Parathyroid adenoma (tissue), 2 donors: ENCODE measurements around the gene RAPGEFL1.
"Not testable (repeated sequence)": the region's sequence is repeated elsewhere in the genome, so short reads cannot be mapped to it uniquely, and the experiment has no call there.

Experiments
- H2AFZ ChIP-seq: fragments of 300-600 bp; sonication (generic); one replicate; pipeline ENCODE4 v1.7.0; 2017; ENCODE audit warnings: antibody characterized with exemption, mild to moderate bottlenecking
- H3K27ac ChIP-seq: fragments of 300-600 bp; sonication (generic); one replicate; pipeline ENCODE4 v1.7.0; 2017
- H3K27me3 ChIP-seq: fragments of 300-600 bp; sonication (generic); one replicate; pipeline ENCODE4 v1.7.0; 2017; ENCODE audit warnings: low read length; ENCODE audit not compliant: control insufficient read depth, insufficient read depth
- H3K36me3 ChIP-seq: fragments of 300-600 bp; sonication (generic); one replicate; pipeline ENCODE4 v1.7.0; 2017; ENCODE audit warnings: low read length; ENCODE audit not compliant: control insufficient read depth, insufficient read depth
- H3K4me1 ChIP-seq: fragments of 300-600 bp; sonication (generic); one replicate; pipeline ENCODE4 v1.7.0; 2017; ENCODE audit warnings: control low read depth
- H3K4me2 ChIP-seq: fragments of 300-600 bp; sonication (generic); one replicate; pipeline ENCODE4 v1.7.0; 2017; ENCODE audit warnings: low read length
- H3K4me3 ChIP-seq: fragments of 300-600 bp; sonication (generic); one replicate; pipeline ENCODE4 v1.7.0; 2017; ENCODE audit warnings: low read depth, low read length
- H3K79me2 ChIP-seq: fragments of 300-600 bp; sonication (generic); one replicate; pipeline ENCODE4 v1.7.0; 2017; ENCODE audit warnings: control low read depth
- H3K9ac ChIP-seq: fragments of 300-600 bp; sonication (generic); one replicate; pipeline ENCODE4 v1.7.0; 2017; ENCODE audit warnings: mild to moderate bottlenecking
- H3K9me3 ChIP-seq: fragments of 300-600 bp; sonication (generic); one replicate; pipeline ENCODE4 v1.7.0; 2017; ENCODE audit warnings: low read length; ENCODE audit not compliant: control insufficient read depth
- TF ChIP-seq, protein P1 (sequence below): fragments of 300-600 bp; sonication (generic); IDR thresholded peaks from one replicate; pipeline ENCODE4 v1.7.0; 2017; ENCODE audit warnings: antibody characterized with exemption, mild to moderate bottlenecking
- donor health status: primary hyperparathyroidism.

Gene RAPGEFL1

DNA sequence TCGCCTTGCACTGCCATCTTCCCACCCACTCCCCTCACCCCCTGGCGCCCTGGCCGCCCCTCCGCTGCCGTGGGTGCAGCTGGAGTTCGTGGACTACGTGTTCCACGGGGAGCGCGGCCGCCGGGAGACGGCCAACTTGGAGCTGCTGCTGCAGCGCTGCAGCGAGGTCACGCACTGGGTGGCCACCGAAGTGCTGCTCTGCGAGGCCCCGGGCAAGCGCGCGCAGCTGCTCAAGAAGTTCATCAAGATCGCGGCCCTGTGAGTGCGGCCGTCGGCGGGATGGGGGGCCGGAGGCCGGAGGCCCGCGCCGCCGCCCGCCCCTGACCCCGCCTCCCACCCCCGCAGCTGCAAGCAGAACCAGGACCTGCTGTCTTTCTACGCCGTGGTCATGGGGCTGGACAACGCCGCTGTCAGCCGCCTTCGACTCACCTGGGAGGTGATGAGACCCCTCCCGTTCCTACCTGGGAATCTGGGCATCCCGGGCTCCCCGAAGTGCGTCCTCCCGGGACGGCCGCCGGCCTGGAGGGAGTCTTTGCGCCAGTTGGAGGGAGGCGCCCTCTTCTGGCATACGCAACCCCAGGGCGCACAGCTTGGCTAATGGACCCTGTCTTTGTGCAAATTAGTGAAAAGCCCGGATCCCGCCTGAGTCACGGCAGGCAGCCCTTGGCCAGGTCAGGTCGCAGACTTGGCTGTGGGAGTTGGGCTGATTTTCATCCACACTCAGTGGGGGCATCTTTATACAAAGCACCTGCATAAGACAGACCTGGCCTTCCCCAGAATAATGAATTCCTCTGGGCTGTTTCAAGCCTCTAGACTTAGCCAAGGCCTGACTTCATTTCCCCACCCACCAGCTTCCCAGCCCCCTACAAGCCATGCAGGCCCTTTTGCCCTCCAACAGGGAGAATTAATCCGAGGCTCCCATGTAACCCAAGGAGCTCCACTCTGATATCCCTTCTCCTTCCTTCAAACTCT, 14.3 kb downstream of the RAPGEFL1 start:
- H3K4me2 ChIP-seq: peak overlapping the region; percentile 71
- no peaks in the 10 kb centered on the region for H3K36me3 ChIP-seq
- peak overlapping the region; percentile 37 for H3K4me3 ChIP-seq
- TF ChIP-seq, protein P1, sequence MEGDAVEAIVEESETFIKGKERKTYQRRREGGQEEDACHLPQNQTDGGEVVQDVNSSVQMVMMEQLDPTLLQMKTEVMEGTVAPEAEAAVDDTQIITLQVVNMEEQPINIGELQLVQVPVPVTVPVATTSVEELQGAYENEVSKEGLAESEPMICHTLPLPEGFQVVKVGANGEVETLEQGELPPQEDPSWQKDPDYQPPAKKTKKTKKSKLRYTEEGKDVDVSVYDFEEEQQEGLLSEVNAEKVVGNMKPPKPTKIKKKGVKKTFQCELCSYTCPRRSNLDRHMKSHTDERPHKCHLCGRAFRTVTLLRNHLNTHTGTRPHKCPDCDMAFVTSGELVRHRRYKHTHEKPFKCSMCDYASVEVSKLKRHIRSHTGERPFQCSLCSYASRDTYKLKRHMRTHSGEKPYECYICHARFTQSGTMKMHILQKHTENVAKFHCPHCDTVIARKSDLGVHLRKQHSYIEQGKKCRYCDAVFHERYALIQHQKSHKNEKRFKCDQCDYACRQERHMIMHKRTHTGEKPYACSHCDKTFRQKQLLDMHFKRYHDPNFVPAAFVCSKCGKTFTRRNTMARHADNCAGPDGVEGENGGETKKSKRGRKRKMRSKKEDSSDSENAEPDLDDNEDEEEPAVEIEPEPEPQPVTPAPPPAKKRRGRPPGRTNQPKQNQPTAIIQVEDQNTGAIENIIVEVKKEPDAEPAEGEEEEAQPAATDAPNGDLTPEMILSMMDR: peak; percentile 71
- H3K9me3 ChIP-seq: no peaks in the 10 kb centered on the region
- H3K27me3 ChIP-seq: no peaks in the 10 kb centered on the region
- peaks cover 2% of the 10 kb centered on the region for H3K4me1 ChIP-seq
- H3K9ac ChIP-seq: no peak overlapping the region
- H3K79me2 ChIP-seq: no peaks in the 10 kb centered on the region
- H2AFZ ChIP-seq: peak overlapping the region; percentile 95
- no peak overlapping the region for H3K27ac ChIP-seq

DNA sequence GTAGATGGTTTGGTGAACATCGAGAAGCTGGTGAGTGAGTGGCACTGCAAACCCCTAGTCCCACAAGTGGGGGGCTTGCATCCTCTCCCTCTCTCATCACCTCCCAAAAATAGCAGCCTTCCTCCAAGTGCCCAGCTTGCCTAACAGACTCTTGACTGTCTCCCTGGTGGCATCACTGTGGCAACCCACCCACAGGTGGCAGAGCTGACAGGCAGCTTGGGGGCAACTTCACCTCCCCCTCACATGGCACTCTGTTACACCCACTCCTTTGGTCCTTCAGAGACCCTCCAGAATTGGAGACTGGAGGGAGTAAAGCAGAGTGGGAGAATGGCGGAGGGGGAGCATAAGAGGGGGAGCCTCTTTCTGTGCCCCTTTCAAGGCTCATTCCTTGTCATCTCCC, 15.7 kb downstream of the RAPGEFL1 start:
- no peak overlapping the region for H3K4me2 ChIP-seq
- H3K27ac ChIP-seq: no peak overlapping the region
- TF ChIP-seq, protein P1: no peak

DNA sequence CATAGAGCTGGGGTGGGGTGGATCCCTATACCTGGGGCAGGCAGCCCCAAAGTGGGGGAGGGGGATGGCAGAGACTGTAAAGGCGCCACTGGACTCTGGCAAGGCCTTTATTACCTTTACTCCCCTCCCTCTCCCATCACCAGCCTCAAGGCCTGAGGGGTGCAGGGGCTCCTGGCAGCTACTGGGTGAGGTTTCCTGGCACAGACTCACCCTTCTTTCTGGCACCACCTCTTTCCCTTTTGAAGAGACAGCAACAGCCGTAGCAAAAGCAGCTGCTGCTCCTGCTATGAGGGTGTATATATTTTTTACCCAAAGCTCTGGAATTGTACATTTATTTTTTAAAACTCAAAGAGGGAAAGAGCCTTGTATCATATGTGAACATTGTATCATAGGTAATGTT, 17.6 kb downstream of the RAPGEFL1 start:
- H3K9me3 ChIP-seq: no peaks in the 10 kb centered on the region
- TF ChIP-seq, protein P1: no peak
- H3K36me3 ChIP-seq: no peaks in the 10 kb centered on the region
- H3K79me2 ChIP-seq: no peaks in the 10 kb centered on the region
- no peak overlapping the region for H3K4me2 ChIP-seq
- H3K27ac ChIP-seq: no peak overlapping the region
- H3K27me3 ChIP-seq: no peaks in the 10 kb centered on the region
- peaks cover 2% of the 10 kb centered on the region for H3K4me1 ChIP-seq
- no peak overlapping the region for H3K9ac ChIP-seq
- H2AFZ ChIP-seq: no peak overlapping the region
- H3K4me3 ChIP-seq: no peak overlapping the region

More for the DNA sequence above, 15.7 kb downstream of the RAPGEFL1 start:
- peaks cover 2% of the 10 kb centered on the region for H3K4me1 ChIP-seq
- H3K79me2 ChIP-seq: no peaks in the 10 kb centered on the region
- H3K4me3 ChIP-seq: no peak overlapping the region
- H2AFZ ChIP-seq: no peak overlapping the region
- no peaks in the 10 kb centered on the region for H3K27me3 ChIP-seq
- H3K9ac ChIP-seq: no peak overlapping the region
- no peaks in the 10 kb centered on the region for H3K9me3 ChIP-seq
- H3K36me3 ChIP-seq: no peaks in the 10 kb centered on the region

DNA sequence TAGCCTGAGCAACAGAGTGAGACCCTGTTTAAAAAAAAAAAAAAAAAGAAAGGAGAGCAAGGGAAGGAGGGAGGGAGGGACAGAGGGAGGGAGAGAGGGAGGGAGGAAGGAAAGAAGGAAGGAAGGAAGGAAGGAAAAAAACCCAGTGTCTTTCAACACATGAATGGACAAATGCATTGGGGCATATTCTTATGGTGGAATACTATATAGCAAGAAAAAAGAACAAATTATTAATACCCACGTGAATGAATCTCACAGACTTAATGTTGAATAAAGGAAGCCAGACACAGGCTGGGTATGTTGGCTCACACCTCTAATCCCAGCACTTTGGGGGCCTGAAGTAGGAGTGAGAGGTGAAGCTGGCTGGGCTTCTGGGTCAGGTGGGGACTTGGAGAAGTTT, 20.3 kb downstream of the RAPGEFL1 start:
- Histone ChIP-seq H3K79me2 (no peaks in the 10 kb centered on the region), H3K27me3 (no peaks in the 10 kb centered on the region), H3K4me1 (no peaks in the 10 kb centered on the region), H3K4me2 (no peak overlapping the region), H3K27ac (no peak overlapping the region), H3K36me3 (no peaks in the 10 kb centered on the region), H2AFZ (no peak overlapping the region), H3K9ac (no peak overlapping the region), H3K9me3 (no peaks in the 10 kb centered on the region), H3K4me3 (no peak overlapping the region)
- TF ChIP-seq, protein P1: no peak

DNA sequence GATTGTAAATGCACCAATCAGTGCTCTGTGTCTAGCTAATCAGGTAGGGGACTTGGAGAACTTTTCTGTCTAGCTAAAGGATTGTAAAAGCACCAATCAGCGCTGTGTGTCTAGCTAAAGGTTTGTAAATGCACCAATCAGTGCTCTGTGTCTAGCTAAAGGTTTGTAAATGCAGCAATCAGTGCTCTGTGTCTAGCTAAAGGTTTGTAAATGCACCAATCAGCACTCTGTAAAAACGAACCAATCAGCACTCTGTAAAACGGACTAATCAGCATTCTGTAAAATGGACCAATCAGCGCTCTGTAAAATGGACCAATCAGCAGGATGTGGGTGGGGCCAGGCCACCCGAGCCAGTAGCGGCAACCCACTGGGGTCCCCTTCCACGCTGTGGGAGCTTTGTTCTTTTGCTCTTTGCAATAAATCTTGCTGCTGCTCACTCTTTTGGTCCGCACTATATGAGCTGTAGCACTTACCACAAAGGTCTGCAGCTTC, 20.7 kb downstream of the RAPGEFL1 start:
- not testable (repeated sequence) for H3K4me1 ChIP-seq, H2AFZ ChIP-seq, H3K79me2 ChIP-seq, H3K4me2 ChIP-seq, H3K9ac ChIP-seq, H3K9me3 ChIP-seq, H3K4me3 ChIP-seq, H3K36me3 ChIP-seq, H3K27ac ChIP-seq, H3K27me3 ChIP-seq
